Measurements from ENCODE around the gene MGST3.
"Not testable (repeated sequence)": the region's sequence is repeated elsewhere in the genome, so short reads cannot be mapped to it uniquely, and the experiment has no call there.

The MGST3 gene

GRCh38 chr1:165644064-165644735, 13.2 kb downstream of the MGST3 start:
- no peak for TF ChIP-seq CTCF (IDR thresholded peaks at IDR 0.05)
- Histone ChIP-seq H3K27ac (no peak overlapping the region), H3K4me3 (no peak overlapping the region)
- DNase-seq (ENCODE audit: low spot score), result no peak

- H3K4me3 ChIP-seq, result no peak overlapping the region
- TF ChIP-seq CTCF (IDR thresholded peaks at IDR 0.05), result no peak
- H3K27ac ChIP-seq, result no peak overlapping the region
- no peak for DNase-seq (ENCODE audit: low spot score)
These were observed 14.8 kb downstream of the MGST3 start for GRCh38 chr1:165645654-165646366.

- Histone ChIP-seq H3K27ac (no peak overlapping the region), H3K4me3 (no peak overlapping the region)
- TF ChIP-seq CTCF (IDR thresholded peaks at IDR 0.05), result no peak
- DNase-seq (ENCODE audit: low spot score), result no peak
These were observed 16.5 kb downstream of the MGST3 start for GRCh38 chr1:165647517-165647916.

GRCh38 chr1:165647970-165648369, 16.9 kb downstream of the MGST3 start:
- no peak for DNase-seq (ENCODE audit: low spot score)
- no peak overlapping the region for H3K27ac ChIP-seq
- no peak overlapping the region for H3K4me3 ChIP-seq

GRCh38 chr1:165648919-165649572, 18.0 kb downstream of the MGST3 start:
- H3K27ac ChIP-seq, result no peak overlapping the region
- no peak for DNase-seq (ENCODE audit: low spot score)
- no peak for TF ChIP-seq CTCF (IDR thresholded peaks at IDR 0.05)
- H3K4me3 ChIP-seq, result no peak overlapping the region

More at GRCh38 chr1:165647970-165648369, 16.9 kb downstream of the MGST3 start:
- TF ChIP-seq CTCF (IDR thresholded peaks at IDR 0.05), result no peak

GRCh38 chr1:165650981-165651625, 20.1 kb downstream of the MGST3 start:
- H3K27ac ChIP-seq, result no peak overlapping the region
- H3K4me3 ChIP-seq, result no peak overlapping the region
- no peak for DNase-seq (ENCODE audit: low spot score)
- TF ChIP-seq CTCF (IDR thresholded peaks at IDR 0.05), result no peak

GRCh38 chr1:165658766-165659580, 27.9 kb downstream of the MGST3 start:
- DNase-seq (ENCODE audit: low spot score); H3K27ac ChIP-seq; H3K4me3 ChIP-seq: not testable (repeated sequence)
